HG02885 (cell line): Measurements from ENCODE around the gene RPL18.
"Not testable (repeated sequence)": the region's sequence is repeated elsewhere in the genome, so short reads cannot be mapped to it uniquely, and the experiment has no call there.

ENCODE experiments used
- ATAC-seq: cut with Tn5 transposase; IDR thresholded peaks from one replicate; pipeline ENCODE4 v1.9.1; 2021; ENCODE audit warnings: mild to moderate bottlenecking; ENCODE audit not compliant: unreplicated experiment, poor library complexity

Gene RPL18

DNA sequence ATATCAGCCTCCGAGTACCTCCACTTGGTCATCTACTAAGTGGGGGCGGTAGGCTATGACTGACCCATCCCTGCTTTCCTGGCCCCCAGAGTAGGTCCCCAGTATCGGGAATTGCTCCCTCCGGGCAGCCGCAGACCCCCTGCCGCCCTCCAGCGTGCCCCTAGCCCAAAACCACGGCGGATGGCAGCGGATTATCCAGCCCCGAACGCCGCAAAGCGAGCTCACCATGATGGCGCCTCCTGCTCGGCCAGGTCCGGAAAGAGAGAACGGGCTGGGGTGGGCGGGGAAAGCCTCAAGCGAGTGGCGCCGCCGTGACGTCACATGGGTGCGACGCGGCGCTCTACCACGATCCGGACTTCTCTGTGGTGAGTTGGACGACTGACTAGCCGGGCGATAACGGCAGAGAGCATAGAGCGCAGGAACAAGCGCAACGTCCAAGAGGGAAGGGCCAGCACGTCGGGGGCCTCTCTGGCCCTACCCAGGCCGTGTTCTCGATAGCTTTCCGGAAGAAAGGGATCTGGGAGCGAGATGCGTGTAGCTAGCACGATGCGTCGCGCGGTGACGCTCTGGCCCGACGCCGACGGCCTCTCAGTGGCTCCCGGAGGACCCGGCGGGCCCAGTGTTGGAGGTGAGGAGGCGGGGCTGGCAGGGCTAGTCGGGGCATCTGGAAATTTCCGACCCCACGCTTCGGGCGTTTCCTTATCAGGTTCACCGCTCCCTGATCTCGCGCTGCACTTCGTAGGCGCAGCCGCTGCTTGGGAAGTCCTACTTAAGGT is at the start of gene RPL18, which contains the start of gene SPHK2:
RPL18 (minus strand) TSS at position 263 of the 776 bp plus-strand sequence; CDS start at position 228, 35 bp downstream.
SPHK2 (plus strand) TSS at position 591 of the 776 bp plus-strand sequence. CDS start 1,009 bp downstream, outside the sequence.
- ATAC-seq: peak; percentile 85

DNA sequence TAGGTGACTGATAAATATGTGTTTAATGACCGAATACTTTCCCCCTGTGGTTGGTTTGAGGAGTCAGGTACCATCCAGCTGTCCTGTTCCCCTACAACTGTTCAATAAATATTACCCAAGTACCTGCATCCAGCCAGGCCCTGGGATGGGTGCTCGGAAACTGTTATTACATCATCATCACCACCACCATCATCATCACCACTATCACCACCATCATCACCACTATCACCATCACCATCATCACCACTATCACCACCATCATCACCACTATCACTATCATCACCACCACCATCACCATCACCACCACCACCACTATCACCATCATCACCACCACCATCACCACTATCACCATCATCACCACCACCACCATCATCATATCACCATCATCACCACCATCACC is 49.8 kb upstream of the RPL18 start:
- no peak for ATAC-seq

DNA sequence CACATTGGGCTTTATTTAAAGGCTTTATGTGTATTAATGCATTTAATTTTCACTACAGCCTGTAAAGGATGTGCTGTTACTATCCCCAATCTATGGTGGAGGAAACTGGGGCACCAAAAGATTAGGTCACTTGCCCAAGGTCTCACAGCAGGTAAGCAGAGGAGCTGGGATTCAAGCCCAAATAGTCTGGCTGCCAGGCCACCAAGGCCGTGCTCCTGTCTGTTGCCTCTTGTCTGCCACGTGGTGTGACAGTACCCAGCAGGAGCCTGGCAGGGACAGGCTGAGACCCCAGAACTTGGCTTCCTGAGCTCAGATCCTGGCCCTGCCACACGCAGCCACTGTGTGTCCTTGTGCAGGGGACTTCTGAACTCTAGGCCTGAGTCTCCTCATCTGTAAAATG is 49.4 kb upstream of the RPL18 start:
- ATAC-seq: no peak

DNA sequence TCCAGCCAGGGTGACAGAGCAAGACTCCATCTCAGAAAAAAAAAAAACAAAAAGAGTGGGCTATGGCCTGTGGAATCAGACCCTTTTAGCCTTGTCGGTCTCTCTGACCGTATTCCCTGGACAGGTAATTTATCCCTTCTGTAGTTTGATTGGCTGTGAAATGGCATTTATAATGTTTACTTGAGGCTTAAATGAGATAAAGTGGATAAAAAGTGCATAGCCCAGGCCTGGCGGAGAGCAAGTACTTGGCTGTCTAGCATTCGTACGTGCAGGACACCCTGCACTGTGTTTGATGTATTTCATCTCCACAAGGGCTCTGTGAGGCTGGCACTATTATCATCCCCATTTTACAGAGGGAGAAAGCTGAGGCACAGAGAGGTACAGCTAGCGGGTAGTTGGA is 46.8 kb upstream of the RPL18 start:
- no peak for ATAC-seq

DNA sequence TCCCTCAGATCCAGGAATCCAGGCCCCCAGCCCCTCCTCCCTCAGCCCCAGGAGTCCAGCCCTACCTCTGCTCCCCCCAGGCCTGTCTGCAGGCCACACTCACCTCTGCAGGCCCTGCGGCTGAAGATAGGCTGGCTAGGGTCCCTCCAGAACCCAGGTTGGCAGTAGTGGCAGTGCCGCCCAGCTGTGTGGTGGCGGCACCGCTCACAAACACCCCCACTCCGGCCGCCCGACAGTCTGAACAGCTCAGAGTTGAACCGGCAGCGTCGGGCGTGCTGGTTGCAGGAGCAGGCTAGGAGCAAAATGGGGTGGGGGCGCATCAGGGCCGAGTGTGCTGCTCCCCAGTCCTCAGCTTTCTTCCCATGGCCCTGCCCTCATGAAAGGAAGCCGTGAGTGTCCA is 45.5 kb upstream of the RPL18 start:
- ATAC-seq: no peak

DNA sequence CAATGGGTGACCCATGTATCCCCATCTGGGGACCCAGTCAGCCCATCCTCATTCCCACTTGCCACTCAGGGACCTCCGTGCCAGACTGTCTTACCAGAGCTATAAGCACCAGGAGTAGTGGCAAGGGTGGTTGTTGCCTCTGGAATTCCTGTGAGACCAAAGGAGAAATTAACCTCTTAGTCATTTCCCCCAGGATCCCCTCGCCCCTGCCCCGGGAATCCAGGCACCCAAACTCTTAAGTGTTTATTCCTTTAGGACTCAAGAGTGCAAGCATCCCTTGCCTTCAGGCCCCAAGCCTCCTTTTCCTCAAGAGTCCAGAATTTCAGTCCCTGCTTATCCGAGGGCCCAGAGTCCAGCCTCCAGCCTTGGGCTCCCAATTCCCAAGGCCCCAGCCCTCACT is 44.7 kb upstream of the RPL18 start:
- ATAC-seq: no peak

DNA sequence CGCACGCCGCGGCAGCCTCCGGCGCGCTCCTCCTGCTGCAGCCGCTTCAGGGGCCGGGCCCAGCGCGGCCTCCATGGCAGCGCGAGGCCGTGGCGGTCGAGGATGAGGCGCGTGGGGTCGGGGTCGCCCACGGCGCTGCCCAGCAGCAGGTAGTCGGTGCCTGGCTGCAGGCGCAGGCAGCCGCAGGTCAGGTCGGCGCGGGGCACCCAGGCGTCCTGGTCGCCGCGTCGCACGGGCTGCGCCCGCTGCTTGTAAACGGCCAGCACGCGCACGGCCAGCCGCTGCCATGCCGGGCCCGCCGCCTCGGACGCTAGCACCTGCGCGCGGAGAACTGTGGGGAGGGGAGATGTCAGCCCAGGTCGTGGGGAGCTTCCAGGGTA is 42.7 kb upstream of the RPL18 start:
- ATAC-seq: no peak

DNA sequence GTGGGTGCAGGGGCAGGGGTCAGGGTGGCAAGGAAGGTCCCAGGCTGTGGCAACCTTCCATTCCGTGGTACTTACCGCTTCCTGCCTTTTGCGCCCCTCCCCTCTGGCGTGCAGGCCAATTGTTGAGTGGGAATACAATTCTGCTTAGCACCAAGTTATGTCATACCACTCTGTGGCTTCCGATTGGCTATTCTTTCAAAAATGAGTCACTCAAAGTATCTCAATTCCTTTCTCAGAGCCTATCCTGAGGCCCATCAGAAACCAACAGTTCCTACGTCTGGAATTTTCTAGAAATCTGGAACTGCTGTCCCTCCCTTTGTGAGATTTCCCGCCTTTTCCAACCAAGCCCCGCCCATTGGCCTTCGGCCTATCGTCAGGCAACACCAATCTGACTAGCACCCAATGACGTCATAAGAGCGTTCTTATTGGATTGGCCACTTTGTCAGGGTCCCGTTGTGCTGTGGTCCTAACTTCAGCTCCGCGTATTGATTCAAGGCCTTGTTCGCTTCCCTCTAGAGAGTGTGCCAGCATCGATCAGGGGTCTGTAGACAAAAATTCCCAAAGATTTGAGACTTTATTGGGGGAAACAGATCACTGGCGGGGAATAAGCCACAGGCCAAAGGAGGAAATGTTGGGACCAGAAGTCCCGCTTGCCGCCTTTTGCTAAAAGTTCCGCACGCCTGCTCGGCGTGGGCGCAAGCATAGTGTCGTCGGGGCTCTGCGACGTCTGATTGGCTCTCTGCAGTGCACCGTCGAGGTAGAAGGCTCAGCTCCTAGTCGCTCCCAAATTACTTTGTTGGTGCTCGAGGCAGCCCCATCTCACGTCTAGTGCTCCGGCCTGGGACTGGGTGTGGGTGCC is 42.1 kb upstream of the RPL18 start:
- ATAC-seq: peak; percentile 89

DNA sequence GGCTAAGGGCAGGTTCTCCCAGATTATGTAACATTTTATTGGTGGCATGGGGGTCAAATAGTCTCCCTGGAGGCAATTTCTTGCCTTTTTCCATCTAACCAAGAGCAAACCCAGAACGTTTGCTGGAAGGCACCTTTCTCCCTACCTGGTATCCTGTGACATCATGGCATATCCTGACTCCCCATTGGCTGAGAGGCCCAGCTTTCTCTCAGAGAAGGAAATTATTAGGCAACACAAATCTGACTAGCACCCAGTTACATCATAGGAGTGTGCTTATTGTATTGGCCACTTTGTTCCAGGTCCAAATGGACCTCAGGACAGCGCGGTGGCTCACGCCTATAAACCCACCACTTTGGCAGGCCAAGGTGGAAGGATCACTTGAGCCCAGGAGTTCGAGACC is 40.8 kb upstream of the RPL18 start:
- ATAC-seq: no peak

DNA sequence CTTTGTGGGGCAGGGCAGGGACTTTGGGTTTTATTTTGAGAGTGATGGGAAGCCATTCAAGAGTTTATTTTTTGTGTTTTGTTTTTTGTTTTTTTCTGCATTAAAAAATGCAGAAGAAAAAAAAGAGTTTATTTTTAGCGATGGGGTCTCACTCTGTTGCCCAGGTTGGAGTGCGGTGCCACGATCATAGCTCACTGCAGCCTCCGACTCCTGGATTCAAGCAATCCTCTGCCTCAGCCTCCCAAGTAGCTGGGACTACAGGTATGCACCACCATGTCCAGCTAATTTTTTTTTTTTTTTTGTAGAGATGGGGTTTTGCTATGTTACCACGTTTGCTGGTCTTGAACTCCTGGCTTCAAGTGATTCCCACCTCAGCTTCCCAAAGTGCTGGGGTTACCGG is 39.5 kb upstream of the RPL18 start:
- no peak for ATAC-seq

DNA sequence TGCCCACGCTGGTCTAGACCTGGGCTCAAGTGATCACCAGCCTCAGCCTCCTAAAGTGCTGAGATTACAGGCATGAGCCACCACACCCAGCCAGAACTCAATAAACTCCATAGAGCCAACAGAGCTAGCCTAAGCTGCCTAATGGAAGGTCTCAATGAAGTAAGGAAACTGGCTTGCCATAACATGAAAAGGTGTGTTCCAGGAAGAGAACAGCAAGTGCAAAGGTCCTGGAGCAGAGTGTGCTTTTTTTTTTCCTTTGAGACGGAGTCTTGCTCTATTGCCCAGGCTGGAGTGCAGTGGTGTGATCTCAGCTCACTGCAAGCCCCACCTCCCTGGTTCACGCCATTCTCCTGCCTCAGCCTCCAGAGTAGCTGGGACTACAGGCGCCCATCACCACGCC is 38.9 kb upstream of the RPL18 start:
- not testable (repeated sequence) for ATAC-seq

DNA sequence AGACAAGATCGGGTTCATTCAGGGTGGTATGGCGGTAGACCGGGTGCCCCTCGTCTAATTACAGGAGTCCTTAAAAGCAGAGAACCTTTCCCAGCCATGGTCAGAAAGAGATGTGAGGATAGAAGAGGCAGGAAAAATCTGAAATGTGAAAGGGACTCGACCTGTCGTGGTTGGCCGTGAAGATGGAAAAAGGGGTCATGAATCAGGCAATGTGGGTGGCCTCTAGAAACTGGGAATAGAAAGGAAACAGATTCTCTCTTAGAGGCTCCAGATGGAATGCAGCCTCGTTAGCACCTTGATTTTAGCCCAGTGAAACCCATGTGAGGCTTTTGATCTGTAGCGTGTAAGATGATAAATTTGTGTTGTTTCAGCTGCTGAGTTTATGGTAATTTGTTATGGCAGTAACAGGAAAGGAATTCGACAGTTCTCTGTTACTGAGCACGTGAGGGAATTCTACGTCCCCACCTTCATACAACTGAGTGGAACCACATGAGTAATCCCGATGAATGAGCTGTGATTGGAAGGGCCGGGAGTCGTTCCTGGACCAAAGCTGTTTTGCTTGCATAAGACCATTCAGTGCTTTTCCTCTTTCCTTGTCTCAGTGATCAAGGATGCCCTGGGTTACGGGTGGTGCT is 38.0 kb upstream of the RPL18 start:
- no peak for ATAC-seq

DNA sequence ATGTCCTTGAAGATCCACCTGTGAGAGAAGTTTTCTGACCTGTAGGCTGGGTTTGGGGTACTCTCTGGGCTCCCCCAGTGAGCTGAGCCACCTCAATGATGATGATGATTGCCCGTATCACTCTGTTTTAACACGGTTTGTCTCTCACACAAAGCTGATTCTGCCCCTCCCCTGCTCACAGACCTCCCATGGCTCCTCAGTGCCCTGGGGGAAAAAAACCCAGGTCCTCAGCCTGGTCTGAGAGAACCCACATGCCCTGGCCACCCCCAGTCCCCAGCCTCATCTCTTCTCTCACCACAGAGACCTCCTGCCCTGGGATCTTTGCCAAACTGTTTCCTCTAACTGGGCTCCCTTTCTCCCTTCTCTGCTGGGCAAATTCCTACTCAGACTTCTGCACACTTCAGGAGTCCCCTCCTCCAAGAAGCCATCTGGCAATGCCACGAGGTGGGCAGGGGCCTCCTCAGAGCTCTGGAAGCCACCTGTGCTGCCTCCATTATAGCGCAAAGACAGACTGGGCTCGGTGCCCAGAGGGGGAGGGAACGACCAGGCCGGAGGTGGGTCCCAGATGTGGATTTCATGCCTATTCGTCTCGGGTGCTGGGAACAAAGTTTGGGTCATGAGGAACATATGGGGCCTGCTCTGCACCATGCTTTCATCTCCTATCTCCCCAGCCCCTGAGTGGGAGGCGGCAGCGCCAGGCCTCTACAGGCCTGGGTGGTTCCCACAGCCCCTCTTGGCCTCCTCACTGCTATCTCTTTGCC is 35.5 kb upstream of the RPL18 start:
- no peak for ATAC-seq

DNA sequence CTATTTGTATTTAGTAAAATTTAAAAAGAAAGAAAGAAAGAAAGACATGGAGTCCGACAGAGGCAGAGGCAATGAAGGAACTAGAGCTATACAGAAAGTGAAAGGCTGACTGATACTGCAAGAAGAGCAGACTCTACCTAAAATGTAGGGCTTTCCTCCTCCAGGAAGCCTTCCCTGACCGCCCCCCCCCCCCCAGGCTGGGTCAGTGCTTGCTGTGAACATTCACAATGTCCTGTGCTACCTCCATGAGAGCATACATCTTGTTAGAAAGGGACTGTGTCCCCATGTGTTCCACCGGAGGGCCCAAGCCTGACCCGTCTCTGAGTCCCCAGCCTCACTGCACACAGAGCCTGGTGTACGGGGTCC is 32.7 kb upstream of the RPL18 start:
- no peak for ATAC-seq

DNA sequence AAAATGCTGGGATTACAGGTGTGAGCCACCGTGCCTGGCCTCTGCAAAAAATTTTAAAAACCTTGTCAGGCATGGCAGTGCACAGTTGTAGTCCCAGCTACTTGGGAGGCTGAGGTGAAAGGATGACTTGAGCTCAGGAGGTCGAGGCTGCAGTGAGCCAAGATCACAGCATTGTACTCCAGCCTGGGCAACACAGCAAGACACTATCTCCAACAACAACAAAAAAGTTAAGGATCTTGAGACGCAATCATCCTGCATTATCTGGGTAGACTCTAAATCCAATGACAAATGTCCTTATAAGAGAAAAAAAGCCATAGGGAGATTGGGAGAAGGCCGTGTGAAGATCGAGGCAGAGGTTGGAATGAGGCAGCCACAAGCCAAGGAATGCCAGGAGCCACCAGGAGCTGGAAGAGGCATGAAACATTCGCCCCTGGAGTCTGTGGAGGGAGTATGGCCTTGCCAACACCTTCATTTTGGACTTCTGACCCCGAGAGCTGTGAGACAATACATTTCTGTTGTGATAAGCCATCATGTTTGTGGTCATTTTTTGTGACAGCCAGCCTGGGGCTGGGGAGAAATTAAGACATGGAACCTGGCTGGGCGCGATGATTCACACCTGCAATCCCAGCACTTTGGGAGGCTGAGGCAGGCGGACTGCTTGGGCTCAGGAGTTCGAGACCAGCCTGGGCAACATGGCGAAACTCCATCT is 32.1 kb upstream of the RPL18 start:
- no peak for ATAC-seq

DNA sequence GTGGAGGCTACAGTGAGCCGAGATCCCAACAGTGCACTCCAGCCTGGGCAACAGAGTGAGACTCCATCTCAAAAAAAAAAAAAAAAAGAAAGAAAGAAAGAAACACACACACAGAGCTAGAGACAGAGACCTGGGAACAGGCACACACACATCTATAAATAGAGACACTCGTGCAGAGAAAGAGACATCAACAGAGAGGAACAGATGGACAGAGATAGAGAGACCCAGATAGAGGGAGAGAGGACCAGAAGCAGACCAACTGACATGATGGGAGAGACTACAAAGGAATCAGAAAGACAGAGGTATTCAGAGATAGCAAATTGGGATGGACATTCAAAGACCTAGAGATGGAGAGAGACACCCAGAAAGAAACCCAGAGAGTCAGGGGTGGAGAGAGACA is 29.2 kb upstream of the RPL18 start:
- ATAC-seq: no peak

DNA sequence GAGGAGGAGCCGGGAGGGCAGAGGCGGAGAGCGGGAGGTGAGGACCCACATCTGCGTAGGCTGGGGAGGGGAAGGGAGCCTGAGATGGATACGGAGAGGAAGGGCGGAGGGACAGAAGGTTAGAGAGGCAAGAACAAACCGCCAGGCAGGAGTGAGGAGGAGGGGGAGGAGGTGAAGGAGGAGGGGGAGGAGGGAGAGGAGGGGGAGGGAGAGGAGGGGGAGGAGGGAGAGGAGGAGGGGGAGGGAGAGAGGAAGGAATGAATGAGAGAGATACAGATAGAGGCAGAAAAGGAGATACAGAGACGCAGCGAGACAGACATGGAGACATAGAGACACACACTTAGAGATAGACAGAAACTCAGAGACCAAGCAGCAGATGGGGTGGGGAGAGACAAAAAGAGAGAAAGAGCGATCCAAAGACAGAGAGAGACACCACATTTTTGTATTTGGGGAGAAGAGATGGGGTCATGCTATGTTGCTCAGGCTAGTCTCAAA is 27.8 kb upstream of the RPL18 start:
- no peak for ATAC-seq

DNA sequence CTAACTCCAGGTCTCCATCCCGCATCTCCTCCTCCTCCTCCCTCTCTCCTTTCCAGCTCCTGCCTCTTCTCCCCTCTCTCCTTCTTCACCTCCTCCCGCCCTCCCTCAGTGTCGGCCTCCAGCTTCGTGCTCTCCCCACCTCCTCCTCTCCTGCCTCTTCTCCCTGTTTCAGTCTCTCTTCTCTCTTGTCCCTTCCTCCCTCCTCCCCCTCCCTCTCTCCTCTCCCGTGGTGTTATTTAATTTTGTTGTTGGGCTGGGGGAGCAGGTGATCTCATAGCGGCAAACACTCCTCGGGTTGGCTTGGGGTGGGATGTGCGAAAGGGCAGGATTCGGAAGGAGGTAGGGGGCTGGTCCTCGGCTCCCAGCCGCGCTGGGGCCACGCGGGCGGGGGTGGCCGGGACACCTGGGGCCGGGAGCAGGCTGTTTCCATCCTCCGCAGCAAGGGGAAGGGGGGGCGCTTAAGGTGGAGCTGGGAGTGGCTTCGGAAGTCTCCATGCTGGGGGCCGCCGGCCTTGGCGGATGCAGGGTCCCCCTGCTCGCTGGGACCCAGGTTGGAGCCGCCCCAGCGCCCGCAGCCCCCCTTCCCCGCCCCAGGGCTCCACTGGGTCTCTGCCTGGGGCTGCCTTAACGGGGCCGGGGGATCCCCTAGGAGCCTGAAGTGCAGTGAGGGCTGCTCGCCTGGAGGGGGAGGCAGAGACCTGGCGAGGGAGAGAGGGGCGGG is 27.2 kb upstream of the RPL18 start, which contains the start of gene CA11:
CA11 (minus strand) TSS at position 187 of the 721 bp plus-strand sequence. CDS start 555 bp downstream, outside the sequence.
- ATAC-seq: peak; percentile 86

DNA sequence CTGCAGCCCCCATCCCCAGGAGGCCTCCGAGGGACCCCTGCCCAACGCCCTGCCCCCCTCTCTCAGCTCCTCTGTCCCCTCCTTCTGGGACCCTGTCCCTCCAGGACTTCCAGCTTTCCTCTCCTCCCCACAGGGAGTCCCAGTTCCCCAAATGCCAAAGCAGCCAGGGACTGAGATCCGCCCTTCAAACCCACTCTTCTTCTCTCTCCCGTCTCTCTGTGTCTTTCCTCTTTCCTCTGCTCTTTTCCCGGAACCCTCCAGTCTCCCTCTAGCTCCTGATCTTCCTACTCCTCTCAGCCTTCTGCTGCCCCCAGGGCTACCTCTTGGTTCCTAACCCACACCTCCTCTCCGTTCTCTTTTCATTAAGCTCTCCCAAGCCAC is 26.6 kb upstream of the RPL18 start:
- no peak for ATAC-seq
